Left colon (tissue), 2 donors: ENCODE data around the gene RMND1. TPM values are rescaled to one million over a fixed set of nuclear protein-coding genes. Genes with fewer than 3 reads are reported as not detected.
A peak's percentile ranks its signal among the peaks of the same experiment; 100 is the strongest.
"Not testable (repeated sequence)": the region's sequence is repeated elsewhere in the genome, so short reads cannot be mapped to it uniquely, and the experiment has no call there.

Experiments used
- ATAC-seq: fragments of 200-7000 bp; cut with Tn5 transposase; one replicate; pipeline ENCODE4 v1.9.1; 2020; ENCODE audit warnings: mild to moderate bottlenecking, moderate library complexity
- DNase-seq, 2 donors: peaks; one replicate each; pipeline ENCODE4 v3.0.0-alpha.2; 2020
- intact Hi-C, 2 donors: fragments of 100-400 bp; cut with DNase I in 1 of 2; cut with micrococcal nuclease in 1 of 2; formaldehyde crosslinking; loops; one replicate each; pipeline versions ENCODE4 v1.11.2 to v1.14.0; 2022; cut with DNase I, micrococcal nuclease
- total RNA-seq, 2 donors: library from RNA; stranded (reverse); fragmentation: NEBNext Ultra II Directional; extraction: Animal tissue kit (Norgen Biotek cat#: 25700); gene quantifications; one replicate each; pipeline ENCODE4 v1.2.1, GENCODE V29; 2021
- donor health status: DM: no; HTN: no; CAD: no.
- donor health status: DM: yes; HTN: yes; CAD: no.

The RMND1 gene
- total RNA-seq, 2 donors from 2014 or later, result 18.6 to 20.5 TPM

GRCh38 chr6:151390851-151391470 lies 61.0 kb downstream of the RMND1 start:
- ATAC-seq, result peak; percentile 29

GRCh38 chr6:151390276-151390850 lies 61.6 kb downstream of the RMND1 start:
- intact Hi-C loops, result no loop called here
- DNase-seq (peak; percentile 97), ATAC-seq (peak; percentile 77)

More at GRCh38 chr6:151390851-151391470, 61.0 kb downstream of the RMND1 start:
- peak; percentile 73 to 83 for DNase-seq
- intact Hi-C loops, result no loop called here

- ATAC-seq, result peak; percentile 45
- DNase-seq, result peak; percentile 67 to 78
- intact Hi-C loops, result no loop called here
These were observed 62.2 kb downstream of the RMND1 start for GRCh38 chr6:151389618-151390275.

- DNase-seq (no peak), ATAC-seq (no peak)
- intact Hi-C loops, result no loop called here
These were observed 62.8 kb downstream of the RMND1 start for GRCh38 chr6:151388997-151389617.

GRCh38 chr6:151388236-151388635 lies 63.7 kb downstream of the RMND1 start:
- intact Hi-C loops, result no loop called here
- DNase-seq (no peak), ATAC-seq (no peak)

GRCh38 chr6:151387175-151387970 lies 64.6 kb downstream of the RMND1 start:
- ATAC-seq (no peak), DNase-seq (no peak)
- intact Hi-C loops, result no loop called here

GRCh38 chr6:151385177-151385576 lies 66.7 kb downstream of the RMND1 start:
- DNase-seq (no peak), ATAC-seq (no peak)
- intact Hi-C loops, result no loop called here

- intact Hi-C loops, result no loop called here
- DNase-seq (no peak), ATAC-seq (no peak)
These were observed 67.8 kb downstream of the RMND1 start for GRCh38 chr6:151384151-151384550.

- ATAC-seq, intact Hi-C loops, DNase-seq: not testable (repeated sequence)
These were observed 69.3 kb downstream of the RMND1 start for GRCh38 chr6:151382631-151383030.

GRCh38 chr6:151381722-151382121 lies 70.2 kb downstream of the RMND1 start:
- ATAC-seq (no peak), DNase-seq (no peak)
- intact Hi-C loops, result no loop called here

- ATAC-seq (no peak), DNase-seq (no peak)
- intact Hi-C loops, result no loop called here
These were observed 71.1 kb downstream of the RMND1 start for GRCh38 chr6:151380848-151381205.

- DNase-seq (no peak), ATAC-seq (peak; percentile 44)
- intact Hi-C loops, result no loop called here
These were observed 71.7 kb downstream of the RMND1 start for GRCh38 chr6:151379933-151380847.

GRCh38 chr6:151377095-151377494 lies 74.8 kb downstream of the RMND1 start:
- DNase-seq (no peak), ATAC-seq (no peak)
- intact Hi-C loops, result no loop called here

- ATAC-seq, result no peak
- DNase-seq, result no peak
- intact Hi-C loops, result no loop called here
These were observed 75.5 kb downstream of the RMND1 start for GRCh38 chr6:151376440-151376839.

- DNase-seq (no peak), ATAC-seq (no peak)
- intact Hi-C loops, result no loop called here
These were observed 76.1 kb downstream of the RMND1 start for GRCh38 chr6:151375833-151376232.

GRCh38 chr6:151374036-151374683 lies 77.8 kb downstream of the RMND1 start:
- intact Hi-C loops, result no loop called here
- no peak for DNase-seq
- peak; percentile 27 for ATAC-seq

GRCh38 chr6:151372164-151372563 lies 79.8 kb downstream of the RMND1 start:
- intact Hi-C loops, result no loop called here
- ATAC-seq (no peak), DNase-seq (no peak)
